ENCODE measurements around the gene ERICH3. TPM values are rescaled to one million over a fixed set of nuclear protein-coding genes. Genes with fewer than 3 reads are reported as not detected.

The ERICH3 gene
- total RNA-seq, 2 experiments from 2014 or later: not detected

- Mint-ChIP-seq H3K27me3 (peaks cover 7% of the 10 kb centered on the region), H3K4me3 (no peak overlapping the region), H3K27ac (no peak overlapping the region), H3K36me3 (no peaks in the 10 kb centered on the region), H3K9me3 (no peaks in the 10 kb centered on the region), H3K4me1 (peaks cover 2% of the 10 kb centered on the region)
- DNase-seq: no peak
Observed at GRCh38 chr1:74584185-74584584, 89.4 kb downstream of the ERICH3 start.

- Mint-ChIP-seq H3K9me3 (no peaks in the 10 kb centered on the region), H3K27me3 (peaks cover 7% of the 10 kb centered on the region), H3K27ac (no peak overlapping the region), H3K4me3 (no peak overlapping the region), H3K36me3 (no peaks in the 10 kb centered on the region), H3K4me1 (peaks cover 2% of the 10 kb centered on the region)
- no peak for DNase-seq
Observed at GRCh38 chr1:74583397-74583796, 90.2 kb downstream of the ERICH3 start.

- Mint-ChIP-seq H3K27ac (no peak overlapping the region), H3K9me3 (no peaks in the 10 kb centered on the region), H3K27me3 (peaks cover 7% of the 10 kb centered on the region), H3K4me3 (no peak overlapping the region), H3K4me1 (peaks cover 2% of the 10 kb centered on the region), H3K36me3 (no peaks in the 10 kb centered on the region)
- no peak for DNase-seq
Observed at GRCh38 chr1:74579425-74579824, 94.2 kb downstream of the ERICH3 start.

DNA sequence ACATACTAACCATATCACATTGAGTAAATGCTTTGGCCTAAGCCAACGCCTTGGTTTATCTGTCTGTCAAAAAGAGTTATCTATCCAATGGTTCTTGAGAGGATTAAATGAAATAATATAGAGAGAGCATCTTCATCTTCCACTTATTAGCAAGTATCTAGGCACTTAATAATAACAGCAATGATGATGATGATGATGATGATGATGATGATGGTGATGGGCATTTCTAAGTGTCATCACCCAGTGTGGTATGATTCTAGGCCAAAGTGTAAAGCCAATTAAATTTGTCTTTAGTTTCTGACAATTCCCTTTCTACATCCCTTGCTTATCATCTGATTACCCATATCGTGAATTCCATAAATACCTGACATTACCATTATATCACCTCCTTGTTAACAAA, 95.5 kb downstream of the ERICH3 start:
- Mint-ChIP-seq H3K36me3 (no peaks in the 10 kb centered on the region), H3K27me3 (peaks cover 7% of the 10 kb centered on the region)

DNA sequence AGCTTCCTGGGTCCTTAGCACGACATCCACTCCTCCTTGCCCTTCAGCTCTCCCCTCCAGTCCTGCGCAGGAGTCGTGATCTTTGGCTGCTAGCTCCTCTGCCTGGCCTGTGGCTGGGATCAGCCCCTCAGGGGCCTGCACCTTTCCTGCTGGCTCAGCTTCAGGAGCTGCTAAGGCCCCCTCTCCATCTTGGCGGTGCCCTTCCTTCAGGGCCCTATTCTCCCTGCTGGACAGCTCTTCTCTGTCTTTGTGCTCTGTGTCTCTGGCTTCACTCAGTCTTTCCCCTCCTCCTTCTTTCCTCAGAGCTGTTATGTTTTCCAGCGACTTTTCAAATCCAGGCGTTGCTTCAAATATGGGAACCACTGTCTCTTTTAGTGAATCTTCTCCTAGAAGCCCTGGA, 101.7 kb downstream of the ERICH3 start:
- no peak overlapping the region for H3K4me3 Mint-ChIP-seq
- H3K9me3 Mint-ChIP-seq: no peaks in the 10 kb centered on the region
- H3K4me1 Mint-ChIP-seq: no peaks in the 10 kb centered on the region
- no peaks in the 10 kb centered on the region for H3K27me3 Mint-ChIP-seq
- DNase-seq: no peak
- H3K36me3 Mint-ChIP-seq: no peaks in the 10 kb centered on the region
- H3K27ac Mint-ChIP-seq: no peak overlapping the region

More for the DNA sequence above, 95.5 kb downstream of the ERICH3 start:
- no peak overlapping the region for H3K27ac Mint-ChIP-seq
- H3K4me3 Mint-ChIP-seq: no peak overlapping the region
- peaks cover 2% of the 10 kb centered on the region for H3K4me1 Mint-ChIP-seq
- no peak for DNase-seq
- no peaks in the 10 kb centered on the region for H3K9me3 Mint-ChIP-seq

DNA sequence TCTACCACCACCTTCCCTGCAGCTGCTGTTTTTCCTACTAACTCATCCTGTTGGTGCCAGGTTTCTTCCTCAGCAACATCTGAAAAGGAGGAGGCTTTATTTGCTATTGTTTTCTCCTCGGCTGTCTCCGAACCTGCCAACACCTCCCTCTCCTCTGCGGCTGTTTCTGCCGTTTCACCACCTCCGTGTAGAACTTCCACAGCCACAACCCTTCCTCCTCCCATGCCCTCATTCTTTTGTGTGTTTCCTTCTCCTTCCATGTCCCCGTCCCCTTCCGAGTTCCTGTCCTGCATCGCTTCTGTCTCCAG, 102.1 kb downstream of the ERICH3 start:
- no peak overlapping the region for H3K27ac Mint-ChIP-seq
- H3K27me3 Mint-ChIP-seq: no peaks in the 10 kb centered on the region
- H3K9me3 Mint-ChIP-seq: no peaks in the 10 kb centered on the region
- no peaks in the 10 kb centered on the region for H3K4me1 Mint-ChIP-seq
- no peak overlapping the region for H3K4me3 Mint-ChIP-seq
- no peak for DNase-seq
- no peaks in the 10 kb centered on the region for H3K36me3 Mint-ChIP-seq

DNA sequence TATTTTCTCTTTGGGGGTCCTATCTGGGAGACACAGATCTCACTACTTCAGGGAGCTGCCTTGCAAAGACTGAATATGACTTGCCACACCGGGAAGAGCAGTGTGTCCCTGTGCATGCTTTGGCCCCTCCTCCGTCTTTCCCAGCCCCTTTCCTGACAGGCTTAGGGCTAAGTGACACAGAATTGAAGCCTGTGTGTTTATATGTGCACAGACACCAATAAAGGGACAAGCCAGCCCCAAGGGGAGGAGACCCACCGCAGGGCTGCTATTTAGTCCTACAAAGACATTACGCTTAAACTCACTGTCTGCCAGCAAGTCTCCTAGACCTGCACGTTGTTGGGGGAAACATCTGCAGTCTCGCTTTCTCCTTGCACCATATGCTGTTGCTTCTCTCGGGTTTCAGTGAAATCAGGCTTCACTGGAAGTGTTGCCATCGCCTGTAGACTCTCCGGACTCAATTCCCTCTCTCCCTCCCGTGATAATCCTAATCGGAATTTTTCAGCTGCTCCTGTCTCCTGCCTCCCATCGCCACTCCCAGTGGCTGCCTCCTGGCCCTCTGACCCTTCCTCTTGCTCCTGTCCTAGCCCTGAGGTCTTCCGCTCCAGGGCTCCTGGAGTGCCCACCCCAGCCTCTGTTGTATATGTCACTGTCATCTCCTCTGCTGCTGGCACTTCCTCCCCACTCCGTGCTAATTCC, 102.6 kb downstream of the ERICH3 start:
- H3K4me1 Mint-ChIP-seq: no peaks in the 10 kb centered on the region
- no peak overlapping the region for H3K27ac Mint-ChIP-seq
- H3K9me3 Mint-ChIP-seq: no peaks in the 10 kb centered on the region
- H3K4me3 Mint-ChIP-seq: no peak overlapping the region
- H3K36me3 Mint-ChIP-seq: no peaks in the 10 kb centered on the region
- H3K27me3 Mint-ChIP-seq: no peaks in the 10 kb centered on the region
- DNase-seq: no peak

DNA sequence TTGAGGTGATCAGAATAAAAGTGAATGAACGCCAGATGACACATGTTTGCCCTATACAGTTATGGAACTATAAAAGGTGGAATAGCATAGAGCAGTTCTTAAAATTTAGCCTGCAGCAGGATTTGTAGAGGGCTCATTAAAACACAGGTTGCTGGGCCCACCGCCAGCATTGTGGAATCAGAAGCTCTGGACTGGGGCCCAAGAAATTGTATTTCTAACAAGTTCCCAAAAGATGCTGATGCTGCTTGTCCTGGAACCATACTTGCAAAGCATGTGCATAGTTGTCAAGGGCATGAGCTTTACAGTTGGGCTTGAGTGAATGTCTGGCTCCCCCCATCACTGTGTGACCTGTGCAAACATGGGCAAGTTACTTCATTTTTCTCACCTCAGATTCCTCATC, 123.7 kb downstream of the ERICH3 start:
- no peaks in the 10 kb centered on the region for H3K27me3 Mint-ChIP-seq

DNA sequence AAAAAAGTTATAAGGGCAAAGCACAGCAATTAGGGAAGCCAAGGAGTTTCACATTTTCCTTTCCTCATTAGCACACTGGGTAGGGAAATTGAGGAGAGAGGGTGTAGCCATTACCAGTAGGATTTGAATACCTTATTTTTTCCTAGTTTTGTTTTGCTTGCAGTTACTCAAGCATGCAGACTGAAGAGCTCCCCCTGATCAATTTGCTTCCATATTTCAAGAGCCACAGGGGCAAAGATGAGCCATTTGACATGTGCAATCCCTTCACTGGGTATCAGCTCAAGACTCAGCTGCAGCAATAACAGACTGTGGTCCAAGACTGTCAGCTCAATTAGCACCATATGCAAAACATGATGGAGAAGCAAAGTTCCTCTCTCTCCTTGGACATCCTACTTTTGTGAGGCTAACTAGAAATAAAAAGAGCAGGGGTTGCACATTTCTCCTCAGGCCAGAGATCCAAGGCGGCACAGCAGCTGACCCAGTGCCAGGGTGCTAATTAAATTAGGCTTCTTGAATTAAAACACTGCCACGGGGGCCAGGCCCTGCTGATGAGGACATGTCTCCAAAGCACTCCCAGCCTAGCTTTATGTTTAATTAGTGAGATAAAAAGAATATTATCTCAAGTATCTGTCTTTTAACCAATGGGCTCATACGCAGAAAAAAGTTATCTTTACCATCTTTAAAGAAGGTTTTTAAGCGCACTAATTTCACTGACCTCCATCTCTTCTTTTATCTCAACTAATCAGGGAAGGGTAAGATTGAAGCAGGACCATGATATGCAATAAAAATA, 124.4 kb downstream of the ERICH3 start:
- no peak for DNase-seq
- Mint-ChIP-seq H3K4me3 (no peak overlapping the region), H3K27me3 (no peaks in the 10 kb centered on the region), H3K9me3 (no peaks in the 10 kb centered on the region), H3K27ac (no peak overlapping the region), H3K36me3 (no peaks in the 10 kb centered on the region), H3K4me1 (no peaks in the 10 kb centered on the region)

More for the DNA sequence above, 123.7 kb downstream of the ERICH3 start:
- H3K27ac Mint-ChIP-seq: no peak overlapping the region
- DNase-seq: no peak
- H3K4me3 Mint-ChIP-seq: no peak overlapping the region
- no peaks in the 10 kb centered on the region for H3K4me1 Mint-ChIP-seq
- H3K36me3 Mint-ChIP-seq: no peaks in the 10 kb centered on the region
- H3K9me3 Mint-ChIP-seq: no peaks in the 10 kb centered on the region

DNA sequence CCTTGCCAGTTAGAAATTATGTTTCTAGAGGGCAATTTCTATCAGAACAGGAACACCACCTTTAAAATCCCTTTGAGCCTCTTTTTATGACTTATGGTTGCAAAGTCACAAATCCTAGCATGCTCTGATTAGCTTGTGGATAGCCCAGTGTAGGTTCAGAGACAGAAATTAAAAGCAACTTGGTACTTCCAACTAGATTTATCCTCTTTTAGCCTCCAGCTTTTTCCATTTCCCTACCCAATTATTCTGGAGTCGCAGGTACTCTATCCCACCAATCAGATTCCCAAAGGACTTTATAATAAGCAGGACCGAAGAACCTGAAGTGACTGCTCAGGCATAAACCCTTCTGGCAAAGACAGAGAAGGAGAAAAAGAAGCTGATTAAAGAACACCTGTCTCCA, 127.8 kb downstream of the ERICH3 start:
- no peak for DNase-seq
- no peaks in the 10 kb centered on the region for H3K27me3 Mint-ChIP-seq
- no peak overlapping the region for H3K4me3 Mint-ChIP-seq
- H3K27ac Mint-ChIP-seq: no peak overlapping the region
- H3K36me3 Mint-ChIP-seq: no peaks in the 10 kb centered on the region
- H3K4me1 Mint-ChIP-seq: no peaks in the 10 kb centered on the region
- H3K9me3 Mint-ChIP-seq: no peaks in the 10 kb centered on the region

DNA sequence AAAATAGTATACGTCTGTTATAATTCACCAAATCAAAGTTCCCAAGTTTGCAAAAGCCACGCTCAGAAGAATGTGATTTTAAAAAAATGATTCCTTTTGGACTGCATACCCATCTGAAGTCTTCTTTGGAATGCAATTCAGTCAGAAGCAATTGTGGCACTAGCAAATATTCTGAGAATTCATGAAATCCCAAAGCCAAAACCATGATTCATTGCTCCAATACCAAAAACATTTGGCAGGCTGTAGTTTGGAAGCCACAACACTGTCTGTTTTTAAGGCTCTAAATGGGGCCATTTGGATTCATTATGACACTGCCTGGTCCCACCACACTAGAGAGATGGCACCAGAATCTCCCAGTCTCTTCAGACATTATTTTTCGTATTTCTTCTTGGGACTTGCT, 139.4 kb downstream of the ERICH3 start:
- no peaks in the 10 kb centered on the region for H3K27me3 Mint-ChIP-seq
- H3K36me3 Mint-ChIP-seq: no peaks in the 10 kb centered on the region
- H3K9me3 Mint-ChIP-seq: no peaks in the 10 kb centered on the region
- H3K4me3 Mint-ChIP-seq: no peak overlapping the region
- DNase-seq: no peak
- H3K27ac Mint-ChIP-seq: no peak overlapping the region
- H3K4me1 Mint-ChIP-seq: no peaks in the 10 kb centered on the region

DNA sequence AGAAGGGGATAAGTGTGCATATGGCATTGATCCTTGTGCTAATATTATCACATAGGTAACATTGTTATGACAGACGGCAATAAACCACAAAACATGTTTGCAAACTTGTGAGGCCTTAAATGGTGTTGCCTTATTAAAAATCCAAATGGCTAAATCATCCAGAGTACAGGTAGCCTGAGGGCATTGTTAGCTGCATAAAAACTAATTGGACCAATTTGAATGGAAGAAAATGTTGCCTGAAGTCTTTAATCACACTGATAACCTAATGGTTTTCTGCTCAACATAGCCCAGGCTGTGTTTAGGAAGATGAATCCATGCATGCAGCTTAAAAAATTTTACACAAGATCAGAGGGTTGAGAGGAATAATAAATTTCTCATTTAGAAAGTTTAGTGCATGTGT, 141.8 kb downstream of the ERICH3 start:
- Mint-ChIP-seq H3K9me3 (no peaks in the 10 kb centered on the region), H3K27me3 (peaks cover 8% of the 10 kb centered on the region), H3K4me3 (no peak overlapping the region), H3K4me1 (no peaks in the 10 kb centered on the region), H3K27ac (no peak overlapping the region), H3K36me3 (no peaks in the 10 kb centered on the region)
- DNase-seq: no peak

- Mint-ChIP-seq H3K4me1 (no peaks in the 10 kb centered on the region), H3K27ac (no peak overlapping the region), H3K4me3 (no peak overlapping the region), H3K9me3 (no peaks in the 10 kb centered on the region), H3K36me3 (no peaks in the 10 kb centered on the region), H3K27me3 (peaks cover 8% of the 10 kb centered on the region)
- DNase-seq: no peak
Observed at GRCh38 chr1:74530892-74531291, 142.7 kb downstream of the ERICH3 start.

- Mint-ChIP-seq H3K27ac (no peak overlapping the region), H3K9me3 (no peaks in the 10 kb centered on the region), H3K36me3 (no peaks in the 10 kb centered on the region), H3K4me1 (no peaks in the 10 kb centered on the region), H3K4me3 (no peak overlapping the region), H3K27me3 (peaks cover 8% of the 10 kb centered on the region)
- DNase-seq: no peak
Observed at GRCh38 chr1:74528123-74528522, 145.5 kb downstream of the ERICH3 start.

GRCh38 chr1:74526708-74527107, 146.9 kb downstream of the ERICH3 start:
- Mint-ChIP-seq H3K9me3 (no peaks in the 10 kb centered on the region), H3K27me3 (peaks cover 8% of the 10 kb centered on the region), H3K4me1 (no peaks in the 10 kb centered on the region), H3K4me3 (no peak overlapping the region), H3K27ac (no peak overlapping the region), H3K36me3 (no peaks in the 10 kb centered on the region)
- no peak for DNase-seq

DNA sequence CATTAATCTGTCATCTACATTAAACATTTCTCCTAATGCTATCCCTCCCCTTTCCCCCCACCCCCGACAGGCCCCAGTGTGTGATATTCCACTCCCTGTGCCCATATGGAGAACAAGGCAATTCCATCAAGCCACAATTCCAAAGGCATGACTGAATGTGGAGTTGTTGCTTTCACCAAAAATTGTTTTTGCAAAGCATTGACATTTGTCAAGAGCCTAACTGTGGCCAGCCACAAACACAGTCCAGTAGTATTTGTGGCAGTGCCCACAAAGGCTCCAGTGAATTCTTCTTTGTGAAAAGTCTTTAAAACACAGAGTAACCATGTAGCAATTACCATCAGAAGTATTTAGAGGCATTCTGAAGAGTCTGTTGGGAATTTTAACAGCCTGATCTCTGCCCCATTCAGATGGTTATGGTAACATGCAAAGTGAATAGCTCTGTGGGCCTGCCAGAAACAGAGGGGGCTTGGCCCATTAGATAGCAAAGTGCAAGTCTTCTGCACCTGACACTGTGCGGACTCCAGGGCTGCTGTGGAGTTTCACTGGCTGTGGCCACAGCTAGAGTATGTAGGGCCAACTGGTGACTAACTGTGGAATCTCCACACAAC, 149.6 kb downstream of the ERICH3 start:
- no peaks in the 10 kb centered on the region for H3K9me3 Mint-ChIP-seq
- no peak for DNase-seq
- no peaks in the 10 kb centered on the region for H3K36me3 Mint-ChIP-seq
- H3K27me3 Mint-ChIP-seq: peaks cover 14% of the 10 kb centered on the region
- H3K27ac Mint-ChIP-seq: no peak overlapping the region
- H3K4me3 Mint-ChIP-seq: no peak overlapping the region
- H3K4me1 Mint-ChIP-seq: no peaks in the 10 kb centered on the region

Measured in activated naive CD8-positive, alpha-beta T cell treated with anti-CD3 and anti-CD28 coated beads for 36 hours (primary cell).